ENCODE measurements around the gene CDC42EP2.
"Not testable (repeated sequence)": the region's sequence is repeated elsewhere in the genome, so short reads cannot be mapped to it uniquely, and the experiment has no call there.

Gene CDC42EP2

GRCh38 chr11:65321076-65321475, 6.4 kb downstream of the CDC42EP2 start:
- no peak for DNase-seq

GRCh38 chr11:65321828-65322485, 7.3 kb downstream of the CDC42EP2 start:
- DNase-seq = no peak

- no peak for DNase-seq
These were observed 9.1 kb downstream of the CDC42EP2 start for GRCh38 chr11:65323813-65324212.

GRCh38 chr11:65325435-65325834, 10.8 kb downstream of the CDC42EP2 start:
- no peak for DNase-seq

- no peak for DNase-seq
These were observed 12.4 kb downstream of the CDC42EP2 start for GRCh38 chr11:65327021-65327420.

GRCh38 chr11:65329478-65329877, 14.8 kb downstream of the CDC42EP2 start:
- no peak for DNase-seq

GRCh38 chr11:65329944-65330403, 15.3 kb downstream of the CDC42EP2 start:
- peak; percentile 82 for DNase-seq

- DNase-seq = no peak
These were observed 15.9 kb downstream of the CDC42EP2 start for GRCh38 chr11:65330544-65330943.

- DNase-seq = not testable (repeated sequence)
These were observed 17.9 kb downstream of the CDC42EP2 start for GRCh38 chr11:65332591-65332990.

- no peak for DNase-seq
These were observed 20.1 kb downstream of the CDC42EP2 start for GRCh38 chr11:65334696-65335295.

GRCh38 chr11:65338676-65339075, 24.0 kb downstream of the CDC42EP2 start:
- no peak for DNase-seq

- DNase-seq = no peak
These were observed 25.6 kb downstream of the CDC42EP2 start for GRCh38 chr11:65340226-65340625.

GRCh38 chr11:65341856-65342255, 27.2 kb downstream of the CDC42EP2 start:
- no peak for DNase-seq

GRCh38 chr11:65351511-65351910, 36.8 kb downstream of the CDC42EP2 start:
- no peak for DNase-seq

GRCh38 chr11:65352783-65353182, 38.1 kb downstream of the CDC42EP2 start:
- DNase-seq = no peak

GRCh38 chr11:65353376-65353775, 38.7 kb downstream of the CDC42EP2 start:
- no peak for DNase-seq

- DNase-seq = no peak
These were observed 39.2 kb downstream of the CDC42EP2 start for GRCh38 chr11:65353900-65354264.

- peak; percentile 94 for DNase-seq
These were observed 39.8 kb downstream of the CDC42EP2 start, which contains the start of gene TIGD3 for GRCh38 chr11:65354265-65355012. Gene TIGD3 (plus strand): TSS chr11:65354751. CDS start chr11:65355809, 1,058 bp downstream.

- DNase-seq = peak; percentile 37
These were observed 40.5 kb downstream of the CDC42EP2 start for GRCh38 chr11:65355013-65355775.

- DNase-seq = no peak
These were observed 41.2 kb downstream of the CDC42EP2 start for GRCh38 chr11:65355776-65356393.

GRCh38 chr11:65356394-65356972, 41.8 kb downstream of the CDC42EP2 start:
- no peak for DNase-seq

- DNase-seq = no peak
These were observed 43.2 kb downstream of the CDC42EP2 start for GRCh38 chr11:65357856-65358356.

All from CD4-positive, alpha-beta T cell treated with Interleukin-4 for 4 hours (primary cell).